ENCODE results near the gene HNF4A.
"Not testable (repeated sequence)": the region's sequence is repeated elsewhere in the genome, so short reads cannot be mapped to it uniquely, and the experiment has no call there.

Gene HNF4A

GRCh38 chr20:44344723-44345122 is 10.8 kb upstream of the HNF4A start:
- in situ Hi-C loops (cut with MboI; ENCODE audit: low sequenced_read_pairs) = no loop called here

GRCh38 chr20:44345147-44345546 is 10.4 kb upstream of the HNF4A start:
- in situ Hi-C loops (cut with MboI; ENCODE audit: low sequenced_read_pairs) = no loop called here

DNA sequence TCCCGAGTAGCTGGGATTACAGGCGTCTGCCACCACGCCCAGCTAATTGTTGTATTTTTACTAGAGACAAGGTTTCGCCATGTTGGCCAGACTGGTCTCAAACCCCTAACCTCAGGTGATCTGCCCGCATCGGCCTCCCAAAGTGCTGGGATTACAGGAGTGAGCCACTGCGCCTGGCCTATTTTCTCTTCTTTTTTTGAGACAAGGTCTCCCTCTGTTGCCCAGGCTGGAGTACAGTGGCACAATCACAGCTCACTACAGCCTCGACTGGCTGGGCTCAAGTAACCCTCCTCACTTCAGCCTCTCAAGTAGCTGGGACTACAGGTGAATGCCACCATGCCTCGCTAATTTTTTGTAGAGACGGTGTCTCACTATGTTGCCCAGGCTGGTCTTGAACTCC is 9.6 kb upstream of the HNF4A start:
- in situ Hi-C loops (cut with MboI; ENCODE audit: low sequenced_read_pairs) = not testable (repeated sequence)

GRCh38 chr20:44348168-44348659 is 7.3 kb upstream of the HNF4A start:
- in situ Hi-C loops (cut with MboI; ENCODE audit: low sequenced_read_pairs) = no loop called here

GRCh38 chr20:44349349-44349748 is 6.2 kb upstream of the HNF4A start:
- in situ Hi-C loops (cut with MboI; ENCODE audit: low sequenced_read_pairs) = no loop called here

GRCh38 chr20:44350567-44350966 is 4.9 kb upstream of the HNF4A start:
- in situ Hi-C loops (cut with MboI; ENCODE audit: low sequenced_read_pairs) = no loop called here

DNA sequence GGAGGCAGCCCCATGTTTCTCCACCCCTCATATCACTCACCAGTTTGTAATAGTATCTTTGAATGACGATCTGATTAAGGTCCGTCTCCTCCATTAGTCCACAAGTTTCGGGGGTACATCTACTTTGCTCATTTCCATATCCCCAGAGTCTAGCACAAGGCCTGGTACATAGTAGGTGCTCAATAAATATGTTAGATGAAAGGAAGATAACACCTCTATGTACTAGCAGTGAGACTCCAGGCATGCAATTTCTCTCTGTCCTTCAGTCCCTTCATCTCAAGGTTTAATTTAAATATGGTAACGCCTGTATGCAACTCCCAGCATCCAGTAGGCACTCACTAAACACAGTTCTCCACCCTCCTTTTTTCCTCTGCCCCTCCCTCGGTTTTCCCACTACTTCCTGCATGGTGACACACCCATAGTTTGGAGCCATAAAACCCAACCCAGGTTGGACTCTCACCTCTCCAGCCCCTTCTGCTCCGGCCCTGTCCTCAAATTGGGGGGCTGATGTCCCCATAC is 461 bp upstream of the HNF4A start:
- in situ Hi-C loops (cut with MboI; ENCODE audit: low sequenced_read_pairs) = no loop called here

DNA sequence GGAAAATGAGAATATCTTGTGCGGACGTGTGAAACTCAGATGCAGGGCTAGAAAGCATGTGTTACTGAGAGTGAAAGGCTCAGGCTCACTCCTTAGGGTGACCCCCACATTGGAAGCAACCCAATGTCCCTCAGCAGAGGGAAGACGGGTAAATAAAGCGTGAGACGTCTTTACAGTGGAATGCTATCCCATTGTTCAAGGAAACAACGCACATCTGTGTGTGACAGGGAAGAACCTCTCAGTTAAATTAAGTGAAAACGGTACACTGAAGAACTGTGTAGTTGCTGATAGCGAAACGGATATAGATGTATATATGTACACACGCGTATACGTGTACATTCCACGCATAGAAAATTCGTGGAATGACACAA is 839 bp downstream of the HNF4A start:
- in situ Hi-C loops (cut with MboI; ENCODE audit: low sequenced_read_pairs) = no loop called here

GRCh38 chr20:44357020-44357419 is 1.5 kb downstream of the HNF4A start:
- in situ Hi-C loops (cut with MboI; ENCODE audit: low sequenced_read_pairs) = no loop called here

DNA sequence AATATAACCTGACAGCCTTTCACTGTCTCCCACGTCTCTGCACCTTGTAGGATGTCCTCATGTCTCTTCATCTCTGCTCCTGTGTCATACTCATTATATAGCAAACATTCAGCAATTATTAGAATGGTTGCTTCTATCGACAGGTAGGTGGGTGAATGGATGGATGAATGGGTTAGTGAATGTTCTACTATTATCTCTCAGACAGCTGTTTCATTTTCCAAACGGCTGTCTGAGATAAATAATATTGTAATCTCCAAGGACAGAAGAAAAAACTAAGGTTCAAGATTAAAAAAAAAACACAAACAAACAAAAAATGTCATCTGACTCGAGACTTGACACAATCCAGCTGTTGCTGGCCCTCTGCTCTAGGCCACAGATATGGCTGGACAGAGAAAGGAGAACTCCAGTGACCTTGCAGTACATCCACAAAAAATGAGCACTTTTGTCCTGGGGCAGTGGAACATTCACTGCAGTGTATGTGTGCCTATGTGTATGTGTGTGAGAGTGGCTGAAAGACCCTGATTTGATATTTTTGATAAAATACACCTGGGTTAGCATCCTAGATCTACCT is 2.1 kb downstream of the HNF4A start:
- in situ Hi-C loops (cut with MboI; ENCODE audit: low sequenced_read_pairs) = no loop called here

DNA sequence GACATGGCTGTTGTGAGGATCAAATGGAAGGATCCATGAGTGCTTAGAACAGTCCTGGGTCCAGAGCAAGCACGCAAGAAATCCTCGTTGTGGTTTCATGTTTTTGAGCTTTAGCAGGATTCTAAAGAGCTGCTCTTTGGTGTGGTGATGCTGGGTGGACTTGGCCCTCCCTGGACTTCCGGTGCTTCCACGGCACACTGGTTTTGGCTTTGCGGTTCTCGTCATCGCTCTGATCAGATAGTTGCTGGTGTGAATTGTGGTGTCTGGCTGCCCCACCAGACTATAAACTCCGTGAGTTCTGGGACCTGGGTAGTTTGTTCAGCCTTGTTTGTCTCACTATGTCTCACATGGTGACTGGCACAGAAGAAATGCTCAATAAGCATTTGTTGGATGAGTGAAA is 3.3 kb downstream of the HNF4A start:
- in situ Hi-C loops (cut with MboI; ENCODE audit: low sequenced_read_pairs) = no loop called here

- in situ Hi-C loops (cut with MboI; ENCODE audit: low sequenced_read_pairs) = no loop called here
Observed at GRCh38 chr20:44360221-44360620, 4.7 kb downstream of the HNF4A start.

DNA sequence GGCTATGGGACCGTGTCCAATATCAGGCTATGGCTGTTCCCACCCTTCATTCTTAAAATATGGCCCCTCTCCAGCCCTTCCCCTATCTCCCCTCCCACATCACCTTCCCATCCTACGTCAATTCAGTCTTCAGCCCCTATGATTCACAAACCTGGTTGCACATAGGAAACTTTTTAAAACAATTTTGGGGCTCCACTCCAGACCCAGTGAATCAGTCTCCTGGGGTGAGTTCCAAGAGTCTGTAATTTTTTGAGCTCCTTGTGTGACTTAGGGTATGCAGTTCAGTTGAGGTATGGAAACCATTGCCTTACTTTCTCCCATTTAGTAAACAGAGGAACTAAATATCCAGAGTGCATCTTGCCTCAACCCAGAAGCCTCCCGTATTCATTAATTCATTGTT is 5.5 kb downstream of the HNF4A start:
- in situ Hi-C loops (cut with MboI; ENCODE audit: low sequenced_read_pairs) = no loop called here

GRCh38 chr20:44362466-44362940 is 7.0 kb downstream of the HNF4A start:
- in situ Hi-C loops (cut with MboI; ENCODE audit: low sequenced_read_pairs) = no loop called here

DNA sequence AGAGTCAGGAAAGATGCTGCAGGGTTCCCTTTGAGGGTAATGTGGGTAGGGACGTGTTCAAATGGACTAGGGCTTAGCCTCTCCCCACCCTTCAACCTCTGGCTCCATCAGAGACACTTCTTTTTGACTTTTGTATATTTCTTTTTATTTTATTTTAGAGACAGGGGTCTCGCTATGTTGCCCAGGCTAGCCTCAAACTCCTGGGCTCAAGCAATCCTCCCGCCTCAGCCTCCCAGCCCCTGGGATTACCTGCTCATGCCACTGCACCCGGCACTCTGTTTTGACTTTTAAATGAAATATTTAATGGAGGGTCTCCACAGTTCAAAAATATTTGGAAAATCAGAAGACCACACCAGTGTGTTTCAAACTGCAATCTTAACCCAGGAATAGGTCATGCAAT is 8.6 kb downstream of the HNF4A start:
- in situ Hi-C loops (cut with MboI; ENCODE audit: low sequenced_read_pairs) = no loop called here

DNA sequence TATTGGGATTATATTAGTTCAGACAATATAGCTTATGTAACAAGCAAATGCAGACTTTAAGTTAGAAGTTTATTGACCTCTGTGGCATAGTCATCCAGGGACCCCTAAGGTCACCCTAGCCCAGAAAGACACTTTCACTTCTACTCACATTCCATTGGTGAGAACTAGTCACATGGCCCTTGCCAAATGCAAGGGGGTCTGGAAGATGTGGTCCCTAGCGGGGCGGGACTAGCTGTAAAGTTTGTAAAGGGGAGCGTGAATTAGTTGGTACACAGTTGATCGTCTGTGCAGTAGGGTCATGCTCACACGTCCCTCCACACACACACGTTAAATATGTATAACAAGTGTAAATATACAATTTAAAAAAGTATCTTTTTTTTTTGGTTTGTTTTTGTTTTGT is 9.3 kb downstream of the HNF4A start:
- in situ Hi-C loops (cut with MboI; ENCODE audit: low sequenced_read_pairs) = no loop called here

- in situ Hi-C loops (cut with MboI; ENCODE audit: low sequenced_read_pairs) = no loop called here
Observed at GRCh38 chr20:44367746-44368145, 12.2 kb downstream of the HNF4A start.

GRCh38 chr20:44370639-44371218 is 15.2 kb downstream of the HNF4A start:
- in situ Hi-C loops (cut with MboI; ENCODE audit: low sequenced_read_pairs) = no loop called here

- in situ Hi-C loops (cut with MboI; ENCODE audit: low sequenced_read_pairs) = no loop called here
Observed at GRCh38 chr20:44382641-44383040, 27.1 kb downstream of the HNF4A start.

DNA sequence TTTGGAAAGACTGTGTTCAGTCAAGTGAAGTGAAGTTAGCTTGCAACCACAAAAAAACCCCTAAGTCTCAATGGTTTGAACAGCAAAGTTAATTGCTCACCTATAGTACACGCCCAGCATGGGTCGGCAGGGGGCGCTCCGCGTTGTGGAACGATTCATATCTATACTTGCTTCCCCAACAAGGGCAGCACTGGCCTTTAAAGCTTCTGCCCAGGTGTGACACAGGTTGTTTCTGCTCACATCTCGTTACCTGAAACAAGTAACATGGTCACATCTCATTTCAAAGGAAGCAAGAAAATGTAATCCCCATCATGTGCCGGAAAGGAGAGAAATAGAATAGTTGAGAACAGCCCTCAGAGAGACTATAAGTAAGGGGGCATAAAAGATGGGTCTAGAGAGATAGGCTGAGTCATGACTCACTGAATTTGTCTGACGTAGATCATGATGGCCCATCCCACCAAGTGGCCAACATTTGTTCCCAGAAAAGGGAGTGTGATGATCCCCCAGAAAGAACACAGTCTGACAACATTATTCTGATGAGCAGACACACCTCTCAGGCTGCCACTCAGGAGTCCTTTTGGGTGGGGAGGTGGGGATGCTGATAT is 29.0 kb downstream of the HNF4A start:
- in situ Hi-C loops (cut with MboI; ENCODE audit: low sequenced_read_pairs) = no loop called here

DNA sequence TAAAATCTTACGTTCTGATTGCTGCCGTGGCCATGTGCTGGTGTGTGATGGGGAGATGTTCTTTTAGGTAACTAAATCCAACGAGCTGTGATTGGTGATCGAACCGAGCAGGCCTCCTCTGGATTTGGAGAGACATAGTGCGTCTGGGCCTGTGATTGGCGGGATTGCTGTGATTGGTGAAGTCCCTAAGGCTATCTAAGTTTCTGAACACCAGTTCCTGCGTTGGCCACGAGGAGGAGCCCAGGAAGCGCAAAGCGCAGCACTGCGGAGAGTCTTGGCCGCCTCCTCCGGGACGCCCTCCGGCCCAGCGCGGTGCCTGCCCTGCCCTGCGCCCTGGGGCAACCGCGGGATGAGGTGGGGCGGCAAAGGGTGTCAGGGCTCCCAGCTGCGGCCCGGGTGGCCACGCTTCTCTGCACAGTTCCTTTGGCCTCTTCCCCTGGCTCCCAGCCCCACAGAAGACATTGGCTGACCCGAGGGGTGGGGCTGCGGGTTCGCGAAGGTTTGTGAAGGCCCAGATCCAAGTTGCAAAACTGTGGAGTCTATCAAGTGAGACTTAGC is 33.0 kb downstream of the HNF4A start:
- in situ Hi-C loops (cut with MboI; ENCODE audit: low sequenced_read_pairs) = no loop called here

DNA sequence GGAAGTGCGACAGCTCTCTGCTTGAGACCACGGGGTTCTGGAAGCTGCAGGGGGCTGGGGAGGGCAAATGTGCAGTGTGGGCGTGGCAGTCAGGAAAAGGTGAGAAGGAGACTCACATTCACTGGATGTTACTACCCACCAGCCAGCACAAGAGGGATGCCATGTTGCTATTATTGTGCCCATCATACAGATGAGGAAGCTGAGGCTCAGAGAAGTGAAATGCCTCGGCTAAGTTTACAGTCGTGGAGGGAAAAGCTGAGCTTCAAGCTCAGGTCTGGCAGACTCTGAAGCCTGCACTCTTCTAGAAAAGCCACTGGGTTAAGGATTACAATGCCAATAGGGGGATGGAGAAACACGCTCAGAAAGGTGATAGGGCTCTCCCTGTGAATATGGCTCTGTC is 34.4 kb downstream of the HNF4A start:
- in situ Hi-C loops (cut with MboI; ENCODE audit: low sequenced_read_pairs) = no loop called here
